RWPE1 (cell line): ENCODE results near the gene PRR16.
A peak's percentile ranks its signal among the peaks of the same experiment; 100 is the strongest.

Experiments
- CTCF ChIA-PET: fragments of 350-600 bp; sonication (Branson Sonifier 250); formaldehyde crosslinking; extraction: SDS; loops from one replicate; lab custom pipeline; 2021; lab: Yijun Ruan, JAX
- POLR2A ChIA-PET: fragments of 400-600 bp; formaldehyde crosslinking; extraction: SDS; loops from one replicate; lab custom pipeline; 2020; ENCODE audit warnings: antibody characterized with exemption; ENCODE audit not compliant: low non-redundant PET; lab: Yijun Ruan, JAX
- DNase-seq: peaks from one replicate; pipeline ENCODE4 v3.0.0; 2012; ENCODE audit warnings: low spot score
- H3K27ac ChIP-seq: fragments of 450-650 bp; 2 replicates; pipeline ENCODE4 v1.5.1; 2017
- CTCF ChIP-seq: fragments of 450-650 bp; conservative IDR thresholded peaks from 2 replicates; pipeline ENCODE4 v1.5.1; 2017; ENCODE audit warnings: low read depth, mild to moderate bottlenecking

The PRR16 gene

GRCh38 chr5:120605325-120606079 is 141.4 kb downstream of the PRR16 start:
- no peak for TF ChIP-seq CTCF
- no peak for DNase-seq
- POLR2A ChIA-PET: no interaction called here
- H3K27ac ChIP-seq: peak overlapping the region; percentile 89
- CTCF ChIA-PET: no interaction called here

GRCh38 chr5:120609570-120609969 is 145.5 kb downstream of the PRR16 start:
- CTCF ChIA-PET: interaction anchor here (0.7 kb wide), 1 partner anchor 264 kb away, joined by 3 read pairs; no protein-coding TSS in a partner anchor
- DNase-seq: no peak
- POLR2A ChIA-PET: no interaction called here
- no peak for TF ChIP-seq CTCF
- no peak overlapping the region for H3K27ac ChIP-seq

- no peak overlapping the region for H3K27ac ChIP-seq
- DNase-seq: no peak
- POLR2A ChIA-PET: no interaction called here
- CTCF ChIA-PET: no interaction called here
- no peak for TF ChIP-seq CTCF
Observed at GRCh38 chr5:120610145-120610544, 146.0 kb downstream of the PRR16 start.

- TF ChIP-seq CTCF: no peak
- no peak overlapping the region for H3K27ac ChIP-seq
- ChIA-PET CTCF (interaction anchor here (0.7 kb wide), 1 partner anchor 158 kb away, joined by 3 read pairs; no protein-coding TSS in a partner anchor), POLR2A (no interaction called here)
- DNase-seq: no peak
Observed at GRCh38 chr5:120613729-120614128, 149.6 kb downstream of the PRR16 start.

GRCh38 chr5:120614531-120615180 is 150.6 kb downstream of the PRR16 start:
- ChIA-PET POLR2A (no interaction called here), CTCF (interaction anchor here (0.6 to 1.1 kb wide), 2 partner anchors 18 to 43 kb away, joined by 3 read pairs; no protein-coding TSS in a partner anchor)
- DNase-seq: peak; percentile 28
- no peak overlapping the region for H3K27ac ChIP-seq
- TF ChIP-seq CTCF: no peak

GRCh38 chr5:120615967-120616645 is 152.0 kb downstream of the PRR16 start:
- ChIA-PET POLR2A (no interaction called here), CTCF (interaction anchor here (0.5 to 0.6 kb wide), 2 partner anchors 18 to 1315 kb away, joined by 4 to 6 read pairs; no protein-coding TSS in a partner anchor)
- H3K27ac ChIP-seq: no peak overlapping the region
- peak; percentile 69 for DNase-seq
- TF ChIP-seq CTCF: no peak
